ENCODE results near the gene CKS2. TPM values are rescaled to one million over a fixed set of nuclear protein-coding genes. Genes with fewer than 3 reads are reported as not detected.

The CKS2 gene
- total and polyA plus RNA-seq, 2 of the 4 experiments (the other 2 are of a cell fraction): 192 to 261 TPM

DNA sequence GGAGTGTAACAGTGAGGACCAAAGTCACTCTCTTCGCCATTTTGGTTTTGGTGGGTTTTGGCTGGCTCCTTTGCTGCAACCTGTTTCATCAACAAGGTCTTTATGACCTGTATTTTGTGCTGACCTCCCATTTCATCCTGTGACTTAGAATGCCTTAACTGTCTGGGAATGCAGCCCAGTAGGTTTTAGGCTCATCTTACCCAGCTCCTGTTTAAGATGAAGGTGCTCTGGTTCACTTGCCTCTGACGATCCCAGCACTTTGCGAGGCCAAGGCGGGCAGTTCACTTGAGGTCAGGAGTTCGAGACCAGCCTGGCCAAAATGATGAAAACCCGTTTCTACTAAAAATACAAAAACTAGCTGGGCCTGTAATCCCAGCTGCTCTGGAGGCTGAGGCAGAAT lies 1.8 kb upstream of the CKS2 start:
- Histone ChIP-seq H3K9me1 (ENCODE audit: insufficient read depth, low read length) (no peaks in the 10 kb centered on the region; the same call in 1 of the 2 replicates), H3K4me3 (ENCODE audit: insufficient read depth, low read depth, low read length) (no peak overlapping the region), H3K14ac (replicated peaks; ENCODE audit: low read depth, low read length) (no peak overlapping the region), H3K18ac (ENCODE audit: low read depth, low read length) (no peak overlapping the region), H3K9me3 (ENCODE audit: control insufficient read depth, insufficient read depth, low read length) (no peaks in the 10 kb centered on the region), H3K56ac (ENCODE audit: extremely low read depth, insufficient read depth, low read length) (no peak overlapping the region), H3K23ac (ENCODE audit: low read depth, low read length) (no peak overlapping the region), H3K4me1 (ENCODE audit: control insufficient read depth, insufficient read depth, low read length) (peaks cover 3% of the 10 kb centered on the region), H4K20me1 (ENCODE audit: insufficient read depth, low read length) (no peaks in the 10 kb centered on the region; the same call in 1 of the 2 replicates), H2BK5ac (ENCODE audit: low read depth, low read length, poor library complexity, severe bottlenecking) (no peak overlapping the region), H3K4ac (ENCODE audit: low read depth, low read length) (no peak overlapping the region), H2AFZ (replicated peaks; ENCODE audit: low read length, poor library complexity) (no peak overlapping the region), H2AK9ac (replicated peaks; ENCODE audit: low read depth, low read length, poor library complexity) (no peak overlapping the region), H3K4me2 (ENCODE audit: low read depth, low read length) (no peak overlapping the region), H3K9ac (ENCODE audit: low read depth, low read length) (no peak overlapping the region), H2BK15ac (ENCODE audit: low read depth, low read length) (no peak overlapping the region), H2BK20ac (ENCODE audit: low read depth, low read length) (no peak overlapping the region), H3K27me3 (ENCODE audit: control insufficient read depth, insufficient read depth, low read length) (no peaks in the 10 kb centered on the region), H4K5ac (ENCODE audit: low read depth, low read length) (no peak overlapping the region), H4K8ac (ENCODE audit: low read depth in 2 of 2, low read length in 2 of 2) (peak overlapping the region; percentile 36 to 99; a peak in 2 of 4 replicates), H2BK120ac (ENCODE audit: low read depth, low read length) (no peak overlapping the region), H3K27ac (ENCODE audit: insufficient read depth, low read length) (no peak overlapping the region), H3K79me1 (ENCODE audit: low read depth in 1 of 2, low read length in 2 of 2) (peaks cover 4 to 10% of the 10 kb centered on the region in 2 experiments; a peak in 3 of 4 replicates), H4K91ac (ENCODE audit: insufficient read depth, low read depth, low read length) (no peak overlapping the region; the same call in 1 of the 2 replicates), H2AK5ac (ENCODE audit: low read depth, low read length) (no peak overlapping the region; the same call in 1 of the 2 replicates), H3K36me3 (ENCODE audit: control insufficient read depth, insufficient read depth, low read length) (no peaks in the 10 kb centered on the region)
- intact Hi-C loops (cut with micrococcal nuclease) (no loop called here), in situ Hi-C loops (cut with MboI; ENCODE audit: low sequenced_read_pairs) (no loop called here), dilution Hi-C loops (cut with HindIII; ENCODE audit: low sequenced_read_pairs, unreplicated experiment) (no loop called here)
- no peak for DNase-seq
- POLR2A ChIA-PET (ENCODE audit: unreplicated experiment): no interaction called here
- no TSS peak for BruUV-seq (replicated peaks)
- ATAC-seq (ENCODE audit: low read depth): no peak
- TF ChIP-seq CHD1 (IDR thresholded peaks at IDR 0.05; ENCODE audit: low read depth, low read length): no peak
- no peak for TF ChIP-seq BHLHE40 (IDR thresholded peaks at IDR 0.05; ENCODE audit: low read depth, low read length)
- CTCF ChIA-PET: no interaction called here
- 94% methylated on average over 3 of the region's 6 CpGs; no CpG with 5 or more reads in 1 of the 2 experiments for WGBS, 2 experiments (ENCODE audit: extremely low coverage in 2 of 2, insufficient read length in 1 of 2)

Data from IMR-90 (cell line).